Middle frontal gyrus (tissue), 1 donor: ENCODE data around the gene SYNM.

Experiments
- DNase-seq: peaks from one replicate; pipeline ENCODE4 v3.0.0-alpha.2; 2015; ENCODE audit warnings: low spot score; ENCODE audit errors: extremely low spot score

SYNM gene

DNA sequence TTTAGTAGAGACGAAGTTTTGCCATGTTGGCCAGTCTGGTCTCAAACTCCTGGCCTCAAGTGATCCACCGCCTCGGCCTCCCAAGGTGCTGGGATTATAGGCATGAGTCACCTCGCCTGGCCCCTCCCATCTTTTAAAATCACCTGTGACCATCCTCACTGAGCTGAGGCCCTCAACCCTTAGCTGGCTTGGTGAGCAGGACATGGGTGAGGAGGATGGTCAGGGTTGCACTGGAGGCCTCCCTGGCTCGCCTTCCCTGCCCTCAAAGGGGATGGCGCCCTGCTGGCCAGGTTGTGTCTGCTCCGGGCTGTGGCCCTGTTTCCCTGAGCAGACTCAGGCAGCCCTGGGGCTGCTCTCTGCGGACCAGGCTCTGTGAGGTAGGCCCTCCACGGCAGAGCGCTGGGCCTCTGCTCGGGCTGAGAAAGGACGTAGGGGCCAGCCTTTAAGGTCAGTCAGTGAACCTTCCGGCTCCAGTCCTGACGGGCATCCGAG, 33.7 kb downstream of the SYNM start:
- no peak for DNase-seq

DNA sequence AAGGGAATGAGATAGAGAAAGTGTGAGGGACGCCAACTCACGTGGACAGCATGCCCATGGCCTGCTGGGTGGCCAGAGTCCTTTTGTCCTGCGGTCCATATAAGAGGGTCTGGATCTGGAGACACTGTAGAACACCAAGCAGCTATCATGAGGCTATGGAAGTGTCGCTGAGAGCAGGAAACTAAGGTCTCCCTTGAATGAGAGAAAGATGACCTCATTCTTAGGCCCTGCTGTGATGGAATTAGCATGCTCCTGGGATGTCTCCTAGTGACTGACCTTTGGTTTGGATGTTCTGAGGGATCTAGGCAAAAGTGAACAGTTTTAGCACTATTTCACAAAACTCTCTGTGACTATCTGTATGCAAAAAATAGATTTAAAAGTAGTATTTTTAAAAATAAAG, 34.4 kb downstream of the SYNM start:
- no peak for DNase-seq

DNA sequence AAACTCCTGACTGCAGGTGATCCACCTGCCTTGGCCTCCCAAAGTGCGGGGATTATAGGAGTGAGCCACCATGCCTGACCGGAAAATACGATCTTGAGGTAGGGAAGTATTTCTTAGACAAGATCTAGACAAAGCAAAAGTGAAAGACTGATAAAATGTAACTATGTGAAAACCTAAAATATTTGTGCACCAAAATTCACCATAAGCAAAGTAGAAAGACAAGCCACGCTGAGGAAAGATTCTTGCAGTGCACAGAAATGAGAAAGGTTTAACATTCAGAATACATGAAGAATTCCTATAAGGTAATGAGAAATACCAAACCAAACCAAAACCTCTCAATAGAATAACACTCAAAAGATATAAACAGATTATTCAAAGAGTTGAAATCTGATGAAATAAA, 35.7 kb downstream of the SYNM start:
- DNase-seq = no peak

DNA sequence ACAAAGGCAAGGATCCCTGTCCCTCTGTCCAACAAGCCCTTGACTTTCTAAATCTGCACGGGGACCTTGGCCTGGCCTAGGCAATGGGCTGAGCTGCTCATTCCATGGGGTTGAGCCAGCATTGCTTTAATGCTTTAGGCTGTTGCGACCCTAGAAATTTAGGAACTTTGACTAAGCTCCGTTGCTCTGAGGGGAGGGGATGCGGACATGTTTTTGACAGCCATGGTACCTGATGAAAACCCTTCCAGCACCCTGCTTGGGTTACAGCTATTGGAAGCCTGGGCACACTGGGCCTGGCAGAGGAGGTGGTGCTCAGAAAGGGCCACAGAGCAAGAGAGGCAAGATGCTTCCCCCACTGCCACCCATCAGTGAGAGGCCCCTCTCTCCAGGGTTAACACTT, 37.1 kb downstream of the SYNM start:
- no peak for DNase-seq

DNA sequence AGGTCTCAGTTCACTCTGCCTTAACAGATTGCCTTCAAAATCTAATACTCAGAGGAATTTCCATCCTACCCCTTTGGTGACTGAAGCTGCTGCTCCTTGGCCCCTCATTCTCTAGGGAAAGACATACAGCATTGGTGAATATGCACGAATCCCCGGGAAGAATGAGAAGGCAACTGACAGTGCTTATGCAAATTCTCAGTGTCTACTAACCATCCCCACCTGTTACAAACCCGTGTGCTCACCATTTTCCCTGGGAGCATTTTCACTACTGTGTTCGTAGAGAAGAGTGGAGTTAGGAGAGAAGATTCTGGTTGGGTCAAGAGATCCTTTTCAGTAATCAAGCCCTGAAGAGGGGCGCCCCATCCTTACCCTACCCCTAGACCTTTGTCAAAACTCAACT, 37.7 kb downstream of the SYNM start:
- no peak for DNase-seq

DNA sequence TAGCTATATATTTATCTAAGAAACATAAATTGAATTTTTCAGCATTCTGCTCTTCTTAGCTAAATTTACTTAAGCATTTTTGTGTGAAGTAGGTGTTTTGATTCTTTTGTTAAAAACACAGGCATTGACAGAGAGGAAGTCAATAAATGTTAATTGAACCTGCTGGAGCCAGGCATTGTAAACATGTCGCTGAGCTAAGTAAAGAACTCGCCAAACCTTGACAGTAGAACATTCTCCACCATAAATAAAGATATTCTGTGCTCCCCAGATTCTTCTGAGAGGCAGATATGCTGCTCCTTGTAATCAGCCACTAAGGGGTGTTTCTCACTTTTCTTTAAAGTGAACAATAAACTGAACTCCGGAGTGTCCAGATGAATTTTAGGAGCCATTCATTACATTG, 38.4 kb downstream of the SYNM start:
- DNase-seq = no peak

DNA sequence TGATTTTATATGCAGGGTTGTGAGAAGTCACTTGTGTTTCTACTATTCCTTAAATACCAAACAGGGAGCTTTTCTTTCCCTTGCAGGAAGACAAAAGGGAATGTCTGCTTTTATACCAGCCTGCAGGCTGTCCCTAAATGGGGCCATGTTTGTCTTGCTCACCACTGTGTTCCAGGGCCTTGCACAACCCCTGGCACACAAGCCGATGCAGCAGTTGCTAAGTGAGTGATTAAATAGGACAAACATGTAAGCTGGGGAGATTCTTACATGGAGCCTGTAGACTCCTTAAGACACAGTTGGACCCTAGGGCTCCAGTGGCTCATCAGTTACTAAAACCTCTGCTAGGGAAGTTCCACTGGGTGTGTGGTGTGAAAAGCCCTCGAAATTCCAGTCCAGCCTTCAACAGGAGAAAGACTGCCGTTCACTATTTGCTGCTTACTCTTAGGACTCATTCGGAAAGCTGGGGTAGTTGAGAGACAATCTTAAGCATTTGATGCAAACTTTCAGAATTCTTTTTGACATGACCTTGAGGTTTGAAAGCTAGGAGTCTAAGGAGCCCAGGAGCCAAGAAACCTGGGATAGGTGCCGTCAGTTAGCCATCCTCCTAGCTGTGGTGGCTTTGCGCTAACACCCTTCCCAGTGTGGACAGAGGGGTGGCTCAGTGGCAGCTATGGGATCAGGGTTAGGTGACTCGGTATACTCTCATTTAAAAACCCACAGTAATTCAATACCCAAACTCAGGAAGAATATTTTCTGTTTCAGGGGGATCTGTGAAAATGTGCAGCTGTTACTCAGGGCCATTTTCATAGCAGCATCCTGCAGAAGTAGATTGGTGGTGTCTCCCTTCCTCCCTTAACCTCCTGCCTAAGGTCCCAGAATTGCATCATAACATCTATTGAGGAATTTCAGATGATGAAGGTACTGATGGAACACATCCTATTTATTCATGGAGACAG, 39.1 kb downstream of the SYNM start:
- no peak for DNase-seq

DNA sequence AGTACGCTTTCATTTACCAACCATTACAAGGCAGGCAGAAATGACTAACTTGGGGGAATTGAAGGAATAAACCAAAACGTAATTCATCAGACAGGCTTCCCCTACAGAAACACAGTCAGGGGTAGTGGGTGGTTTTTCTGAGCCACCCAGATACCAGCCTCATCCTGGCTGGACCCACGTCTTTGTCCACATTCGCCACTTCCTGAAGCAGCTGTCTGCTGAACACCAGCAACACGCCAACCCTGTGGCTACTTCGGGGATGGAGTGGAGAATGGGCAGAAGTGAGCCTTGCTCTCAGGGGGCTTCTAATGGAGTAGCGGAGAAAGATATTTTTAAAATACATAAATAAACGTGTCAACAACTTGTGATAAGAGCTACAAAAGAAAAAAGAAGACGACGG, 40.1 kb downstream of the SYNM start:
- no peak for DNase-seq

DNA sequence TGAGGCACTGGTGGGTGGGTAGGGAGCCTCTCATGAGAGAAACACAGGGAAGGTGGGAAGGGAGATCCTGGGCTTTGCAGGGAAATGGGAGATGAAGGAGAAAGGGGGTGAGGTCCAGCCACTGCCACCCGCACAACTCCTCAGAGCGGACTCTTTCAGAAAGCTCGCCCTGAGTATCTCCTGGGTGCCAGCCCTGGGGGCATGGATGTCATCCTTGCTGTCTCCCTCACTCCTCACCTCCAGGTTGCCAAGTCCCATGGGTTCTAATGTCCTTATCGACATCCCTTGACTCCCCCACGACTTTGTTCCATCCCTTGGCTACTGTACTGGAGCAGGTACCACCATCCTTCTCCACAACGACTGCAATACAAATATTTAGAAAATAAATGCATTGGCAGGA, 40.9 kb downstream of the SYNM start:
- DNase-seq = no peak

DNA sequence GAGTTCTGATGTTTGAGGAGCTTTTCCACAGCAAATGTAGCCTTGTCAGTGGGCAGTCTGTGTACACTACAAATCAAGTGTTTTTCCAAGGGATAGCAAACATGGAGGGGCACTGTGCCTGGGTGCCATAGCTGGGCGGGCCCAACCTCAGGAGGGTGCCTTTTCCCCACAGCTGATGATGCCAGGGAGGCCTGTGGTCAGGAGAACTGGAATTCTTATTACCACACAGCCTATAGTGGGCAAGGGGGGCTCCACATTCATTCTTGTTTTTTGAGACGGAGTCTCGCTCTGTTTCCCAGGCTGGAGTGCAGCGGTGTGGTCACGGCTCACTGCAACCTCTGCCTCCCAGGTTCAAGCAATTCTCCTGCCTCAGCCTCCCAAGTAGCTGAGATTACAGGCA, 41.8 kb downstream of the SYNM start:
- DNase-seq = no peak

DNA sequence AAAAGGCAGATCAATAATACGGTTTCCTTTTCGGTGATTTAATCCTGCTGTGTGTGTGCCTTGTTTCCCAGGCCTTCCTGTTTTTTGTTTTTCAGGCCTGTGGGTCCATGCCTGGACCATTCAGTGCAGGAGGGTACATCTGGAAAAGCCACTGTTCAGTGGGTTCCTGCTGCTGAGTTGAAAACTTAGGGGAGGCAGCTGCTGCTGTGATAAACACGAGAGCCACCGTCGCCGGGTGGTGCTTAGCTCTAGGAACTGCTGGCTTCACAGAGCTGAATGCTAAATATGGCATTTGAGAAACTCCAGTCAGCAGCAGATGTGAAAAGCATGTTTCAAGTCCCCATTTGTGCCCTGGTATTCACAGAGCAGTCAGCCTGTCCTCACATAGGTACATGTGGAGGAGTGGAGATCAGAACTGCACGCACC, 44.0 kb downstream of the SYNM start:
- no peak for DNase-seq

DNA sequence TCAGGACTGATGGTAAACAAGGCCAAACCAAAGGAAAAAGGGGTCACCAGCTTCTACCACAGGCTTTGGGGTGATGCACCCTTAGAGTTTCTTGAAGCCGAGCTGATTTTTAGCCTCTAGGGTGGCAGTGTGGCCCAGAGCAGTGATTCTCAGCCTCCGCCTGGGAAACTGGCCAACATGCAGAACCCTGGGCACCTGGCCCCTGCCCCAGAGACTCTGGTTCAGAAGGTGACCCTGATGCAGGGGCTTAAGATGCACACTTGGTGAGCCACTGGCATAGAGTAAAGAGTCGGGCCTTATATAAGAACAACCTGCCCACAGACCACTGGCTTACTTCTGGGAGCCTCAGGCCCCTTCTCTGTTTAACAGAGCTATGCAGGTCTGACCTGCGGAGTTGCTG, 44.5 kb downstream of the SYNM start:
- DNase-seq = no peak

DNA sequence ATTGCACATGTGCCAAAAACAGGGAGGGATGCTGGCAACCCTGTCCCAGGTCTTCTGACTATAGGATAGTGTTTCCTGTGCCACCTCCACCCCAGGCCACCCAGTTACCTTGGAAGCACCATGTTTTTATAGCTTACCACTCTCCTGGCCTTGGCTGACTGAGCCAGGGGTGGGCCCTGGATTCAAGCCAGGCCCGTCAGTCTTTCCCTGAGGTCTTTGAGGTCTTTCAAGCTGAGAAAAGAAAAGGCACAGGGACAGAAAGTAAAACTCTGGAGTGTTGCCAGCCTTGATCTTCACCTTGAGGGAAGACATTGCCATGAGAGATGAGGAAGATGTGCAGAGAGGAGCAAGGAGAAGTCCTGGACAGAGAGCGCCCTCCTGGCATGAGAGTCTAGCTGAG, 46.3 kb downstream of the SYNM start:
- DNase-seq = no peak

DNA sequence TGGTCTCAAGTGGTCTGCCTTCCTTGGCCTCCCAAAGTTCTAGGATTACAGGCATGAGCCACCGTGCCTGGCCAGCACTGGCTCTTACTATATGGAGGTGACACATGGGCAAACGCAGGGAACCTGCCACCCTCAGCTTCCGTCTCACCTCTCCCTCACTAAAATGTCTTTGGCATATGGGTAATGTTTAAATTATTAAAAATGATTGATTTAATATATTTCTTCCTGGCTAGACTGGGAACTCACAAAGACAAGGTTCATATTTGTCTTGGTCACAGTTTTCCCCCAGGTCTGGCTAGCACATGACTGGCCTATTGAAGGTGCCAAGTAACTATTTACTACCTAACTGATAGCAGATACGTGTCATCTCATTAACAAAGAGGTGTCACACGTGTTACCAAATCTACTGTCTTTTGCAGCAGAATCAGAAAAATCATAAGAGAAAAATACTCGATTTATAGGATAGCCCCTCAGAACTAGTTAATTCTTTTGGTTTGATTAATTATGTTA, 48.2 kb downstream of the SYNM start:
- DNase-seq = no peak

DNA sequence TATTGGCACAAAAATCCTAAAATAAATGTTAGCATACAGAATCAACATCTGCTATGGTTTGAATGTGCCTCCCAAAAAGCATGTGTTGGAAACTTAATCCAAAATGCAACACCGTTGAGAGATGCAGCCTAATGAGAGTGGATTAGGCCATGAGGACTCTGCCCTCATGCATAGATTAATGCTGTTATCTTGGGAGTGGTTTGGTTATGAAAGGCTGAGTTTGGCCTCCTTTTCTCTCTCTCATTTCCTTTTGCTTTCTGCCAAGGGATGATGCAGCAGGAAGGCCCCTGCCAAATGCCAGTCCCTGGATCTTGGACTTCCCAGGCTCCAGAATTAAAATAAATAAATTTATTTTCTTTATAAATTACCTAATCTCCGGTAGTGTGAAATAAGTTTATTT, 49.4 kb downstream of the SYNM start:
- no peak for DNase-seq

DNA sequence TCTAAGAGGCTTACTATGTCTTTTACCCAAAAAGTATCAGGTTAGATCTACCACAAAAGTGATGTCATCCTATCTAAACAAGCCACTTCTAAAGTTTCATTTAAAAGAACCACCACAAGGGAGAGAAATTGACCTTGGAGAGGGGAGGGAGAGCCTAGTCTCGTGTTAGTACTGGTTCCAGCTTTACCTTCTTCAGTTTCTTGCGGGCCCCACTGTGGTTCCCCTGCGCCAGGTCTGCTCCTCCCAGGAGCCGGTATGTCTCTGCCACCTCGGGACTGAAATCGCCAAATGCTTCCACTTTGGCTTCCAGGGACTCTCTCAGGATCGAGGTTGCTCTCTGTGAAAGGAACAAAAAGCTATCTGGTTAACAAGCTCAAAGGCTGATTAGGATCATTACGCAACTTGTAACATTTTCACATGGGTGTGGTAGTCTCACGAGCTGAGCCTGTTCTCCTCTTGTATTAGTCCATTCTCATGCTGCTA, 51.1 kb downstream of the SYNM start:
- no peak for DNase-seq

DNA sequence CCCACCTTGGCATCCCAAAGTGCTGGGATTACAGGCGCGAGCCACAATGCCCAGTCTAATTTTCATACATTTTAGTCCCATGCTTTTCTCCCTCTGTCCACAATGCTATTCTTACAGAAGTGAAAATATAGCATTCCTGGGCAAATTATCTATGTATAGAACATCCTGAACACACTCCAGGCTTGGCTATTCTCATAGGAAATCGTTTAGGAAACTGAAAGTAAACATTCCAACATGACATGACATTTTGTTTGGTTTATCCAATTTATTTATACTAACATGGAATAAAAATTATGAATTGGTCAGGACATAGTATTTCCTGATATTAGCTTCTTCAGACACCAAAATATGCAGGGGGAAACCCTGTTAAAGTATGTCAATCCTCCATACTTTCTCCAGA, 52.6 kb downstream of the SYNM start:
- no peak for DNase-seq

DNA sequence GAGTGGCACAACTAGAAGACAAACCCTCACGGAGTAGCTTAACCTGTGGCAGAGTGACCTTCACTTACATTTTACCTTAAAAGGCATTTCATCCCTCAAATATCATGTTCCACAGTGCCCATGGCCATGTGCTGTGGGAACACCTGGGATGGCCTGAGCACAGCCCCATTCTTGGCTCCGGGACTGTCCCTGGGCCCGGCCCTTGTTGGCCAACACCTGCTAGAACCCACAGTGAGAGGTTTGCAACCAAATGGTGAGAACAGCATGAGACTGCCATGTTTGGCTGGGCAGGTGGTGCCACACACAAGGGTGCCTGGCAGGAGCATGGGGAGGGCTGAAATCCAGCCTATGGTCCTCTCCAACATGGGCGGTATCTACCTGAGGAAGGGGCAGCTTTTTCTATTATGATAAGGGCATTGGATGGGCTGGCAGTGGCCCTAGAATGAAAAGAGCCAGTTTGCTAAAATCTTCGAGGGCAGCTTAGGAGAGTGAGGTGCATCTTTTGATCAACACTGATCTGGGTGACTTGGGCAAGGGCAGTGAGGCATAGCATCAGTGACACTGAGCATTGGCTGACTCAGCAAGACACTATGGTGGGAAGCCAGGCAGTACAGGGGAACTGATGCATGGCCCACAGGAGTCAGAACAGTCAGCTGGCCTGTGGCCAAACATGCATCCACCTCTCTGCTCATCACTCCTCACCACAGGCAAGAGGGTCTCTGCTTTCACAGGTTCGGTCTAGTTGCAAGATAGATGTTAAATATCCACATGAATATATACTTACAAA, 53.9 kb downstream of the SYNM start:
- no peak for DNase-seq

DNA sequence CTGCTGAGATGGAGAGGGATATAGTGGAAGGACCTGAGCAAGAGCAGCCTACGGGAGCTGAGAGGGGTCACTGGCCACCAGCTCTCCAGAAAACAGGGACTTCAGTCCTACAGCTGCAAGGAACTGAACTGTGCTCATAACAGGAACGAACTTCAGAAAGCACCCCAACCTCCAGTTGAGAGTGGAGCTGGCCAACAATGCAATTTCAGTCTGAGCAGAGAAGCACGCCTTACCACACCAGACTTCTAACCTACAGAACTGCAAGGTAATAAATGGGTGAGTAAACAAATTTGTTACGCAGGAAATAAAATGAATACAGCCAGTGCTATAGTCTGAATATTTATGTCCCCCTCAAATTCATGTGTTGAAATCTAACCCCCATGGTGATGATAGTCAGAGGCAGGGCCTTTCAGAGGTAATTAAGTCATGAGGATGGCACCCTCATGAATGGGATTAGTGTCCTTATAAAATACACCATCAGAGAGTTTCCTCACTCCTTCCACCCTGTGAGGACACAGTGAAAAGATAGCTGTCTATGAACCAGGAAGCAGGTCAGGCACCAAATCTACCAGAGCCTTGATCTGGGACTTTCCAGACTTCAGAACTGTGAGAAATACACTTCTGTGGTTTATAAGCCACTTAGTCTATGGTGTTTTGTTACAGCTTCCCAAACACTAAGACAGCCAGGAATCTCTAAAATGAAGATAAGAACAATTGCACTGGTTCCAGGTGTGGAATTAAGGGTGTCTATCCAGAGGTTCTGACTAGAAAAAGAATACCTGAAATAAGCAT, 58.6 kb downstream of the SYNM start:
- no peak for DNase-seq

DNA sequence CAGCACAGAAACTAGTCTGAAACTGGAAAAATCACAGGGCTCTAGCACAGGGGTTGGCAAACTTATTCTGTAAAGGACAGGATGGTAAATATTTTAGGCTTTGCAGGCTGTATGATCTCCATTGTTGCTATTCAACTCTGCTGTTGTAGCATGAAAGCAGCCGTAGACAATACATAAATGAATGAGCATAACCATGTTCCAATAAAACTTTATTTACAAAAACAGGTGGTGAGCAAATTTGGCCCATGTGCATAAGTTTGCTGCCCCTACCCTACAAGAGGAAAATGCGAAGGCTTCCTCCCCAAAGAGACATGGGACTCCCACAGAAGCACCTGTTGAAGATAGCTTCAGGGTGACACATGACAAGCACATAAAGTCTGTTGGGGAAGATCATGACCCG, 59.2 kb downstream of the SYNM start:
- no peak for DNase-seq
